GM19438 (cell line): ENCODE results near the gene NFYC.
A peak's percentile ranks its signal among the peaks of the same experiment; 100 is the strongest.

ENCODE experiments used
- ATAC-seq: cut with Tn5 transposase; IDR thresholded peaks from one replicate; pipeline ENCODE4 v1.9.1; 2021; ENCODE audit warnings: low read depth; ENCODE audit not compliant: unreplicated experiment

Gene NFYC

DNA sequence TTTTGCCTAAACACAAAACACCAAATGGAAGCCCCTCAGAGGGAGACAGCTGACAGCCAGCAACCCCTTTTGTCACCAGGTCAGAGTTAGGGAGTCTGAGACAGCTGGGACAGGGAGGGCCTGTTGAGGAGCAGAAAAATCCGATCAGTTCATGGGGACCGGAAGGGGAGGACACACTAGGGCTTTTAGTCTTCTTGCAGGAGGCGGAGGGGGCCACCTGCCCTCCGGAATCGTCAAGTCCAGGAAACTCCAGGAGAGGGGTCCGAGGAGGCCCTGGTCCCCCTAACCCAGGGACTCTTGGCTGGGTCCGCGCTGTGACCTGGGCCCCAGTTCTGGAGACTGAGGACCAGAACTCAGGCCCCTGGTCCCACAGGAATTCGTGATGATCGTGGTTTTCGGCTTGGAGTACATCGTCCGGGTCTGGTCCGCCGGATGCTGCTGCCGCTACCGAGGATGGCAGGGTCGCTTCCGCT lies 126.3 kb downstream of the NFYC start:
- no peak for ATAC-seq

- ATAC-seq: peak; percentile 84
These were observed 126.9 kb downstream of the NFYC start for GRCh38 chr1:40818264-40818961.

DNA sequence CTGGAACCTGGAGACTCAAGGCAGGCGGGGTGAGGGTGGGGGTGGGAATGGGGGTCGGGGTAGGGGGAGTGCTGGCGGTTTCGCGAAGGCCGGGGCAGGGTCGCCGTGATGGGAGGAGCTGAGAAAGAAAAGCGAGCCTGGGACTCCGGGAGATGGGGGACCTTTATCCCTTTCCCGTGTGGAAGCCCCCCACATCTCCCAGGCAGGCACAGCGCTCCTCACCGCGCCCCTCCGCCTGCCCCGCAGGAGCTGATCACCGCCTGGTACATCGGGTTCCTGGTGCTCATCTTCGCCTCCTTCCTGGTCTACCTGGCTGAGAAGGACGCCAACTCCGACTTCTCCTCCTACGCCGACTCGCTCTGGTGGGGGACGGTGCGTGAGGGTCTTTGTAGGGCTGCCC lies 127.6 kb downstream of the NFYC start:
- ATAC-seq: no peak

DNA sequence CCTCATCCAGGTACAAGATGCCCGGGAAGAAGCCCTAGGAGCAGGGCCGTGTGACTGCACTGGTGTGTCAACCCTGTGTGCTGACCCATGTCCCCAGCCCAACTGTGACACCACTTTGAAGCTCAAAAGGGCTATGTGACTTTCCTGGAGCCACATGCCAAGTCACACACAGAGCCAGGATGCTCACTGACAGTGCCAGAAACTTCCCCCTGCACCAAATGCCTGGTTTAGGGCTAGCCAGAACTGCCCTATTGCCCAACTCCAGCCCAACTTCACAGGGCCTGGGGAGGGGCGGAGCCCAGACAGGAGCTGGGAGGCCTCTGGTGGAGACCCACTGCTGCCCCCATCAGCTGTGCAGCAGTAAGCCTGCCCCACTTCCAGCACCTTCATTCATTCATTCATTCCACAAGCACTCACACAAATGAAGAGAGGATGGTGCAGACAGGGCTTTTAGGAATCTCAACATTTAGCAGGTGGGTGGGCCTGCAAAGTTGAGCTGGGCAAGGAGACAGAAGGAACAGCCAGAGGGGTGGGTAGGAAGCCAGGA lies 128.8 kb downstream of the NFYC start:
- no peak for ATAC-seq
